Islet of Langerhans (tissue), 1 donor: Measurements from ENCODE around the gene AIRE.
"Not testable (repeated sequence)": the region's sequence is repeated elsewhere in the genome, so short reads cannot be mapped to it uniquely, and the experiment has no call there.

Source experiments
- FAIRE-seq: peaks from one replicate; lab custom pipeline; 2011; peaks lifted over from hg19 to GRCh38; lab: Jason Lieb, UNC

The AIRE gene

GRCh38 chr21:44291936-44292811, 6.5 kb downstream of the AIRE start:
- no peak for FAIRE-seq

DNA sequence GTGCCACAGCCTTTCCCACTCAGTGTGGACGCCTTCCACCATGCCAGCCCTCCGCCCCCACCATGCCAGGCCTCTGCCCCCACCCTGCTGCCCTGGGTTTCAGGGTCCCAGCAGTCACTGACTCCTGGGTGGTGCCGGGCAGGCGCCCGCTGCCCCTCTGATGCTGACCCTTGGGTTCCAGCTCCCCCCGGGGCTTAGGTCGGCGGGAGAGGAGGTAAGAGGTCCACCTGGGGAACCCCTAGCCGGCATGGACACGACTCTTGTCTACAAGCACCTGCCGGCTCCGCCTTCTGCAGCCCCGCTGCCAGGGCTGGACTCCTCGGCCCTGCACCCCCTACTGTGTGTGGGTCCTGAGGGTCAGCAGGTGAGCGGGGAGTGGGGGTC, 7.1 kb downstream of the AIRE start:
- no peak for FAIRE-seq

DNA sequence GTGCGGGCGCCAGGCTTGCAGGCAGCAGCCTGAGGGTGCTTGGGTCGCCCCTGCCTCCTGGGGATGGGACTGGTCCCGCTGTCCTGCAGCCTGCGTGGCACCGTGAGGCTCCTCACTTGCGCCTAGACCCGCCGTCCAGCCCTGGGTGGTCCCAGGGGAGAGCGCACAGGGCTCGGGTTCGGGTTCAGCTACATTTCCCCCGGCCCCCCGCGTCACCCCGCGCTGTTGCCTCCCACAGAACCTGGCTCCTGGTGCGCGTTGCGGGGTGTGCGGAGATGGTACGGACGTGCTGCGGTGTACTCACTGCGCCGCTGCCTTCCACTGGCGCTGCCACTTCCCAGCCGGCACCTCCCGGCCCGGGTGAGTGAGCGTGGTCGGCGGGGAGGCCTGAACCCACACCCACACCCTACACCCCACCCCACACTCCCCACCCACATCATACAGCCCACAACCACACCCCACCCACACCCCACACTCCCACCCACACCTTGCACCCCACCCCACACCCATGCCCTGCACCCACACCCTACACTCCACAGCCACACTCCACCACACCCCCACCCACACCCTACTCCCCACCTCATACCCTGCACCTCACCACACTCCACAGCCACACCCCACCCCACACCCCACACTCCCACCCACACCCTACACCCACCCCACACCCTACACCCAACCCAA, 8.0 kb downstream of the AIRE start:
- FAIRE-seq, result no peak

DNA sequence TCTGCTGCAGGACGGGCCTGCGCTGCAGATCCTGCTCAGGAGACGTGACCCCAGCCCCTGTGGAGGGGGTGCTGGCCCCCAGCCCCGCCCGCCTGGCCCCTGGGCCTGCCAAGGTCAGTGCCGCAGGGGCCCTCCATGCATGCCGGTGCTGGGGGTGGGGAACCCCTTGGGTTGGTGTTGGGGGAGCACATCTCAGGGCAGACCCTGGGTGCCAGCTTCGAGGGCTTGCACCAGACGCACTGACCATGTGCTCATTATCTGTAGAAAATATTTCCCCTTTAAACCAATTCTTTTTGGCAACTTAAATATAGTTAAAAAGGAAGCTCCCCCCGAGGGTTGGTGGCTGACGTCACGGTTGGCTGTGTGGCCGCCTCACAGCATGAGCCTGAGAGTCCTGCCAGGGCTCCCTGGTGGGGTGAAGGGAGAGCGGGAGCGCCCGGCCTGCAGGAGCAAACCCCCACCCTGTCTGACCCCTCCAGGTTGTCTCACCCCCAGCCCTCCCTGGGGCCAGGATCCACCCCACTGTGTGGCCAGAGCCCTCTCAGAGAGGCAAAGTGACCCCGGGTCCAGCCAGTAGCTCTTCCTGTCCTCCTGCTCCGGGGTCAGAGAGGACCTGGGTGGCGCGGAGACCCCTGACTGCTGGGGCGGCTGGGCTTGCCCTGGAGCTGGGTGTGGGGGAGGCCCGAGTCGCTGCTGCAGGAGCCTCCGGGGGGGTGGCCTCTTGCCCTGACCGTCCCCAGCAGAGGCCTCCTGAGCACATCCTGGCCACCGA, 8.9 kb downstream of the AIRE start:
- no peak for FAIRE-seq

GRCh38 chr21:44295163-44295573, 9.5 kb downstream of the AIRE start:
- FAIRE-seq, result no peak

- FAIRE-seq, result no peak
Measured at GRCh38 chr21:44295646-44296045, 10.0 kb downstream of the AIRE start.

DNA sequence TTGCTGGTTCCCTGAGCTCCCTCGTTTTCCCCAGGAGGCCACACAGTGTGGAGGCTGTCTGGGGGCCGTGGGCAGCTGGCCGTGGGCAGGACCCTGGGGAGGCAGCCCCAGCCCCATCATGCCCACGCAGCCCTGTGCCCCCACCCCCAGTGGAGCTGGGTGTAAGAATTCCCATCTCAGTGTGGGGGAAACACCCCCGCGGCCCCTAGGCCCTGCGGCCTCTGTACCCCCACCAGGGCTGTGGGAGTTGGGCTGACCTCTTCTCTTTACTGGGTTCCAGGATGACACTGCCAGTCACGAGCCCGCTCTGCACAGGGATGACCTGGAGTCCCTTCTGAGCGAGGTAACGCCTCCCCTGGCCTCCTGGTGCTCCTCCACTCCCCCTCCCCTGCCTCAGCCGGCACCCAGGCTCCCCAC, 10.4 kb downstream of the AIRE start:
- FAIRE-seq, result no peak

GRCh38 chr21:44296916-44297315, 11.2 kb downstream of the AIRE start:
- FAIRE-seq, result no peak

DNA sequence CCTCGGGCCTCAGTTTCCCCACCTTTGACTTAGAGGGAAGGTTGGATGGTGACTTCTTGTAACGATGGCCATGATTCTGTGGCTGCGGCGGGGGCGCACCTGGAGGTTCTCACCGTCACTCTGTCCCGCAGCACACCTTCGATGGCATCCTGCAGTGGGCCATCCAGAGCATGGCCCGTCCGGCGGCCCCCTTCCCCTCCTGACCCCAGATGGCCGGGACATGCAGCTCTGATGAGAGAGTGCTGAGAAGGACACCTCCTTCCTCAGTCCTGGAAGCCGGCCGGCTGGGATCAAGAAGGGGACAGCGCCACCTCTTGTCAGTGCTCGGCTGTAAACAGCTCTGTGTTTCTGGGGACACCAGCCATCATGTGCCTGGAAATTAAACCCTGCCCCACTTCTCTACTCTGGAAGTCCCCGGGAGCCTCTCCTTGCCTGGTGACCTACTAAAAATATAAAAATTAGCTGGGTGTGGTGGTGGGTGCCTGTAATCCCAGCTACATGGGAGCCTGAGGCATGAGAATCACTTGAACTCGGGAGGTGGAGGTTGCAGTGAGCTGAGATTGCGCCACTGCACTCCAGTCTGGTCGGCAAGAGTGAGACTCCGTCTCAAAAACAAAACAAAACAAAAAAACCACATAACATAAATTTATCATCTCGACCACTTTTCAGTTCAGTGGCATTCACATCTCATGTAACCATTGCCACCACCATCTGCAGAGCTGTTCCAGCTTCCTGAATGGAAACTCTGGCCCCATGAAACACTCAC, 12.0 kb downstream of the AIRE start:
- FAIRE-seq, result no peak

- no peak for FAIRE-seq
Measured at GRCh38 chr21:44298301-44298700, 12.6 kb downstream of the AIRE start.

DNA sequence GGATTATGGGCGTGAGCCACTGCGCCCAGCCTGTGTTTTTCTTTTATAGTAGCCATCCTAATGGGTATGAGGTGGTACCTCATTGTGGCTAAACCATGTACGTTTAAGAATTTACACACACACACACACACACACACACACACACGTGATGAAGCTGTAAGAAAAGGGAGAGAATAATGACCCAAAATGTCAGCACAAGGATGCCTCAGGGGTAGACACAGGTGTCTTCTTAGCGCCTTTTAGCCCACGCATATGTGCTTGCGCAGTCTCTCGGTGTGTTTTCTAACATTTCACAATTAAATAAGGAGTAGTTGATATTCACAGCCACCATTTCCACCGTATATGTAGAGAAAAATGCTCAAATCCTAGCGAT, 13.4 kb downstream of the AIRE start:
- no peak for FAIRE-seq

DNA sequence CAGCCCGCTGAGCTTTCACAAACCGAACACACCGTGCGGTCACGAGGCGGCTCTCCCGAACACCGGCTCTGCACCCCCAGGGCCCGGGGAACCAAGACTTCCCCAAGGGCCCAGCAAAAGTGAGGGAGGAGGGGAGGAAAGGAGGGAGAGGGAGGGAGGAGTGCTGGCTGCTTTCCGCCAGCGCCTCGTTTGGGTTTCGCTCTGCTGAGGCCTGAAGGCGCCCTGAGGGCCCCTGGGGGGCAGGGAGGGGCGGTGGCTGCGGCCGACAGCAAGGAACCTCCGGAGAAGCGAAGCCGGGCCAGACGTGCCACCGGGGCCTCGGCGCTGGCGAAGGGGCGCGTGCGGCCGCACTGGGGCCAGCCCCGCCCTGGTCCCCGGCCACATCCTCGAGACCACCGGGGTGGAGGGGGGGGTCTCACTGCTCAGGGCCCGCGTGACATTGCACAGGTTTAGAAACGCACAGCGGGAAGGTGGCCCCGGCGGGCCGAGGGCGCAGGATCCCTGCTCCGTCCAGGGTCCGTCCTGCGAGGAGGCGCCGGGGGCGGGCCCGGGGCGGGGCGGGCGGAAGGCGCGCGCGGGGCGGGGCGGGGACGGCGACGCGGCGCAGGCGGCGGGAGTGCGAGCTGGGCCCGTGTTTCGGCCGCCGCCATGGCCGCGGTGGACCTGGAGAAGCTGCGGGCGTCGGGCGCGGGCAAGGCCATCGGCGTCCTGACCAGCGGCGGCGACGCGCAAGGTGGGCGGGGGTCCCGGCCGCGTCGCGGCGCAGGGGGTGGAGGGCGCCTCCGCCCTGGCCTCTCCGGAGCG, 14.0 kb downstream of the AIRE start, which contains the start of gene PFKL:
TSS of gene PFKL (plus strand) at position 596 of the 804 bp plus-strand sequence. CDS start at position 649, 53 bp downstream.
- no peak for FAIRE-seq

GRCh38 chr21:44300262-44300959, 14.7 kb downstream of the AIRE start:
- no peak for FAIRE-seq

GRCh38 chr21:44301141-44301540, 15.5 kb downstream of the AIRE start:
- FAIRE-seq, result no peak

- FAIRE-seq, result no peak
Measured at GRCh38 chr21:44301961-44302406, 16.3 kb downstream of the AIRE start.

- not testable (repeated sequence) for FAIRE-seq
Measured at GRCh38 chr21:44302573-44303401, 17.1 kb downstream of the AIRE start.

DNA sequence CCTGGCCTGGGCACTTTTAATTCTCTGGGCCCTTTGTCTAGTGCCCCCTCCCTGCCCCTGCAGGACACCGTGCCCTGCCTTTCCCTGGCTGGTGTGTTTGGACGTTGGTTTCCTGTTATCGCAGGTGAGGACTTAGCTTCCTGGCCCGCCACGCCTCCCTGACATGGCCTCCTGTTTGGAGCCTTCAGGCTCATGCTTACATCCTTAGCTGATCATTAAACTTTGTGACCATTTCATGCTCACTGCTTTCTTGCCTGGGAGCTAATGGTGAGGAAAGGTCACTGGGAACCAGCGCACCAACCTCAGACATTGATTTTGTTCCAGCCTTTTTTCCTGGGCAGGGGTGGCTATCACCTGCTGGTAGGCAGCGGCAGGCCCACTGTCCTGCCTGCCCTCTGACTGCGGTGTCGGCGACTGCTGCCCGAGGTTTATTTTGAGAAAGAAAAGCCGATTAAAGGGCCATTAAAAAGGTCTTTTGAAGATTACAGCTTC, 17.9 kb downstream of the AIRE start:
- FAIRE-seq, result no peak

GRCh38 chr21:44304011-44304616, 18.4 kb downstream of the AIRE start:
- FAIRE-seq, result no peak

DNA sequence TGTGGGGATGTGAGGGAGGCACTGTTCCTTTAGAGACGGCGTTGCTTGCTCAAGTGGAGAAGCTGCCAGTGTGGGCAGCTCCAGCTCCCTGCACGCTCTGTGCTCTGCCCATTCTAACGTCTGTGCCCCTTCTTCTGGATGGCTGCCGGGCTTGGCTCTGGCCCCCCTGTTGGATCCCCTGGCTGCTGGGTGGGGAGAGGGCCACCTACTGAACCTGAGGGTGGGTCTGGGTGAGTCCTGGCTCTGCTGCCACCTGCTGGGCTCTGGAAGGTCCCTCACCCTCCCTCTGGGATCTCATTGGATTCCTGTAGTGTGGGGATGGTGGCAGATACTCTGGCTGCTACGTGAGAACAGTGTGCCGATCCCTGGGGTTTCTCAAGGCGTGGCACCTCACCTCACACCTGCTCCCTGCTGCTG, 19.2 kb downstream of the AIRE start:
- FAIRE-seq, result no peak
